Pancreas (tissue), 10 donors: Measurements from ENCODE around the gene ZNF511. TPM values are rescaled to one million over a fixed set of nuclear protein-coding genes. Genes with fewer than 3 reads are reported as not detected.
A peak's percentile ranks its signal among the peaks of the same experiment; 100 is the strongest.

Experiments used
- ATAC-seq, 4 donors: fragments of 200-7000 bp; cut with Tn5 transposase; one replicate each; pipeline versions ENCODE4 v1.8.0 to v1.9.1; 2020; ENCODE audit warnings: mild to moderate bottlenecking in 4 of 4, moderate library complexity in 4 of 4
- DNase-seq, 6 donors: peaks; one replicate each; pipeline ENCODE4 v3.0.0-alpha.2; 2020
- FAIRE-seq: peaks from 2 replicates; lab custom pipeline; 2012; peaks lifted over from hg19 to GRCh38; lab: Jason Lieb, UNC
- H3K27ac ChIP-seq, 4 donors: fragments of 200-600 bp; sonication (generic); 1 replicate in 3 of 4; 2 replicates in 1 of 4; pipeline versions ENCODE4 v1.5.0 to v1.8.0; 2020
- H3K27me3 ChIP-seq, 4 donors: fragments of 200-600 bp; one replicate each; pipeline ENCODE4 v1.8.0; 2021
- H3K36me3 ChIP-seq, 3 donors: fragments of 200-600 bp; sonication (generic) in 1 of 3; one replicate each; pipeline versions ENCODE4 v1.5.0 to v1.8.0; 2020 to 2021
- H3K4me1 ChIP-seq, 3 donors: fragments of 200-600 bp; one replicate each; pipeline ENCODE4 v1.8.0; 2021
- H3K4me3 ChIP-seq, 4 donors: fragments of 200-600 bp; sonication (generic) in 2 of 4; one replicate each; pipeline versions ENCODE4 v1.5.0 to v1.8.0; 2020 to 2021
- H3K9me3 ChIP-seq, 4 donors: fragments of 200-600 bp; one replicate each; pipeline ENCODE4 v1.8.0; 2021
- WGBS, 2 donors: extraction: QIAGEN DNeasy Blood & Tissue Kit; methylation state at CpG; one replicate each; pipeline ENCODE4 v1.1.7; 2013; 5-methylcytosine and 5-hydroxymethylcytosine counted together
- intact Hi-C, 3 donors: fragments of 100-400 bp; cut with DNase I; formaldehyde crosslinking; loops; one replicate each; pipeline versions ENCODE4 v1.11.1 to v1.14.2; 2022
- polyA plus RNA-seq, 2 donors: library from polyadenylated mRNA; stranded (reverse); fragments of 200-250 nt; gene quantifications; one replicate each; pipeline ENCODE4 v1.2.3, GENCODE V29; 2013
- total RNA-seq, 6 donors: library from RNA; stranded (reverse); fragmentation: NEBNext Ultra II Directional in 4 of 6; extraction: Animal tissue kit (Norgen Biotek cat#: 25700) in 4 of 6; gene quantifications; one replicate each; pipeline versions ENCODE4 v1.2.1 to v1.2.4, GENCODE V29; 2021 to 2023
- TF ChIP-seq, protein P1 (sequence below), 4 donors: fragments of 200-600 bp; sonication (generic) in 3 of 4; IDR thresholded peaks; one replicate each; pipeline versions ENCODE4 v1.5.0 to v1.8.0; 2021; ENCODE audit warnings: antibody characterized with exemption in 4 of 4
- donor health status: healthy with polysubstance abuse.
- donor health status: DM: no; HTN: no; CAD: no; lungs with moderate emphysema.
- donor health status: DM: no; HTN: no; CAD: no.
- donor health status: control.
- donor health status: control.
- donor health status: Bipolar disorder and iron deficiency.
- donor health status: DM: yes; HTN: yes; CAD: no.
- donor health status: DM: no; HTN: no; CAD: no.
- donor health status: DM: no; HTN: no; CAD: no.
- donor health status: DM: yes; HTN: yes; CAD: no.

ZNF511 gene, protein sequence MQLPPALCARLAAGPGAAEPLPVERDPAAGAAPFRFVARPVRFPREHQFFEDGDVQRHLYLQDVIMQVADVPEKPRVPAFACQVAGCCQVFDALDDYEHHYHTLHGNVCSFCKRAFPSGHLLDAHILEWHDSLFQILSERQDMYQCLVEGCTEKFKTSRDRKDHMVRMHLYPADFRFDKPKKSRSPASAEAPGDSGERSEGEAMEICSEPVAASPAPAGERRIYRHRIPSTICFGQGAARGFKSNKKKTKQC
- 10 to 100 TPM; 13.3 to 18.7 (median 16.3) TPM for total RNA-seq
- polyA plus RNA-seq = 10 to 100 TPM; 28.1 to 40.3 TPM

DNA sequence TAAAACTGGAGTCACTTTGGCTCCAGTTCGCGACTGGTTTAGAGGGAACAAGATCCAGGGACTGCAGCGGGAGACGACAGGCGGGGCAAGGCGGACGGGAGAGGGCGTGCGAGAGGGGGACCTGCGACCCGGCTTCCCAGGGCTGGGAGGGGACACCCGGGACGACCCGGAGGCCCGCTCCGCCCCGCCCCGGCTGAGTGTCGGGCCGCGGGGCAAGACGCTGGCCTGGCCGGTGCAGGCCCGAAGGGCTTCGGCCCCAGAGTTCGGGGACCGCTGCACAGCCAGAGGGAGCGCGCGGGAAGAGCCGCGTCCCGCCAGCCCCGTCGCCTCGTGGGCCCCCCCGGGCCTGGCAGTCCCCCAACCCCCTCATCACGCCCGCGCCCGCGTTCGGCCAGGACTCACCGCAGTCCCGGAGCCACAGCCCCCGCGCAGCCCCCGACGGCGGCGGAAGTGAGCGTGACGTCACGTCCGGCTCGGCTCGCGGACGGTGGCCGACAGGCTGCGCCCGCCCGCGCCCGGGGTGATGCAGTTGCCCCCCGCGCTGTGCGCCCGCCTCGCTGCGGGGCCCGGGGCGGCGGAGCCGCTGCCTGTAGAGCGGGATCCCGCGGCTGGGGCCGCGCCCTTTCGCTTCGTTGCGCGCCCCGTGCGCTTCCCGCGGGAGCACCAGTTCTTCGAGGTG lies at the start of gene ZNF511, which contains the start of gene TUBGCP2:
TSS of gene ZNF511 (plus strand) at position 494 of the 679 bp plus-strand sequence. CDS start at position 524, 30 bp downstream.
TSS of gene TUBGCP2 (minus strand) at position 452 of the 679 bp plus-strand sequence. CDS start 5,931 bp downstream, outside the sequence.
- TF ChIP-seq, protein P1, sequence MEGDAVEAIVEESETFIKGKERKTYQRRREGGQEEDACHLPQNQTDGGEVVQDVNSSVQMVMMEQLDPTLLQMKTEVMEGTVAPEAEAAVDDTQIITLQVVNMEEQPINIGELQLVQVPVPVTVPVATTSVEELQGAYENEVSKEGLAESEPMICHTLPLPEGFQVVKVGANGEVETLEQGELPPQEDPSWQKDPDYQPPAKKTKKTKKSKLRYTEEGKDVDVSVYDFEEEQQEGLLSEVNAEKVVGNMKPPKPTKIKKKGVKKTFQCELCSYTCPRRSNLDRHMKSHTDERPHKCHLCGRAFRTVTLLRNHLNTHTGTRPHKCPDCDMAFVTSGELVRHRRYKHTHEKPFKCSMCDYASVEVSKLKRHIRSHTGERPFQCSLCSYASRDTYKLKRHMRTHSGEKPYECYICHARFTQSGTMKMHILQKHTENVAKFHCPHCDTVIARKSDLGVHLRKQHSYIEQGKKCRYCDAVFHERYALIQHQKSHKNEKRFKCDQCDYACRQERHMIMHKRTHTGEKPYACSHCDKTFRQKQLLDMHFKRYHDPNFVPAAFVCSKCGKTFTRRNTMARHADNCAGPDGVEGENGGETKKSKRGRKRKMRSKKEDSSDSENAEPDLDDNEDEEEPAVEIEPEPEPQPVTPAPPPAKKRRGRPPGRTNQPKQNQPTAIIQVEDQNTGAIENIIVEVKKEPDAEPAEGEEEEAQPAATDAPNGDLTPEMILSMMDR (IDR thresholded peaks at IDR 0.05) = no peak
- Histone ChIP-seq H3K9me3 (no peaks in the 10 kb centered on the region), H3K27ac (peak within 1 kb of the TSS; percentile 93 to 98 (median 98)), H3K4me3 (peak within 1 kb of the TSS; percentile 87 to 97 (median 90)), H3K4me1 (peaks cover 10 to 20% (median 15%) of the 10 kb centered on the region in 3 donors), H3K27me3 (no peaks in the 10 kb centered on the region), H3K36me3 (peaks cover 0 to 11% (median 4%) of the 10 kb centered on the region in 3 donors)
- intact Hi-C loops = no loop called here
- 1% methylated on average over 71 to 89 of the region's 89 CpGs for WGBS, 2 donors
- peak; percentile 66 to 84 (median 83) for ATAC-seq
- peak; percentile 83 to 96 (median 90) for DNase-seq
- no peak for FAIRE-seq

DNA sequence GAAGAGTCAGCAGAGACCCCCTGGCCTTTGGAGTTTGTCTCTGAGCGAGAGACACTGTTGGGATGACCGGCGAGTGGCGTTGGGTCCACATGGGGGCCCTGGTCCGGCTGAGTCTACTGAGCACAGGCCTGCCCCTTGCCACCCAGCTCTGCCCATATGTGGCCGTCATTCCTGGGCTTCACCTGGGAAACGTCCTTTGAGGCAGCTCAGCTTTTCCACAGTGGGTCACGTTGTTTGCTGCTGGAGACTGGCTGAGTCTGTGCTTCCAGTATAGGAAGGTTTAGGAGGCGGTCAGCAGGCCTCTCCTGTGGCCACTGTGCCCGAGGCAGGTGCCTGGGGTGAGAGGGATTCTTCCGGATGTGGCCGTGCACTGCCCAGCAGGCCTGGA lies 49.1 kb upstream of the ZNF511 start:
- no peak for DNase-seq
- ATAC-seq = no peak
- WGBS, 2 donors = 81 to 89% methylated on average over 12 of the region's 12 CpGs
- TF ChIP-seq, protein P1 (IDR thresholded peaks at IDR 0.05) = no peak
- intact Hi-C loops = no loop called here
- Histone ChIP-seq H3K4me1 (peaks cover 0 to 26% (median 12%) of the 10 kb centered on the region in 3 donors), H3K9me3 (no peaks in the 10 kb centered on the region), H3K27ac (peak overlapping the region in 2 of 4 donors; percentile 41 to 50), H3K36me3 (no peaks in the 10 kb centered on the region), H3K27me3 (no peaks in the 10 kb centered on the region), H3K4me3 (no peak overlapping the region)
- no peak for FAIRE-seq

DNA sequence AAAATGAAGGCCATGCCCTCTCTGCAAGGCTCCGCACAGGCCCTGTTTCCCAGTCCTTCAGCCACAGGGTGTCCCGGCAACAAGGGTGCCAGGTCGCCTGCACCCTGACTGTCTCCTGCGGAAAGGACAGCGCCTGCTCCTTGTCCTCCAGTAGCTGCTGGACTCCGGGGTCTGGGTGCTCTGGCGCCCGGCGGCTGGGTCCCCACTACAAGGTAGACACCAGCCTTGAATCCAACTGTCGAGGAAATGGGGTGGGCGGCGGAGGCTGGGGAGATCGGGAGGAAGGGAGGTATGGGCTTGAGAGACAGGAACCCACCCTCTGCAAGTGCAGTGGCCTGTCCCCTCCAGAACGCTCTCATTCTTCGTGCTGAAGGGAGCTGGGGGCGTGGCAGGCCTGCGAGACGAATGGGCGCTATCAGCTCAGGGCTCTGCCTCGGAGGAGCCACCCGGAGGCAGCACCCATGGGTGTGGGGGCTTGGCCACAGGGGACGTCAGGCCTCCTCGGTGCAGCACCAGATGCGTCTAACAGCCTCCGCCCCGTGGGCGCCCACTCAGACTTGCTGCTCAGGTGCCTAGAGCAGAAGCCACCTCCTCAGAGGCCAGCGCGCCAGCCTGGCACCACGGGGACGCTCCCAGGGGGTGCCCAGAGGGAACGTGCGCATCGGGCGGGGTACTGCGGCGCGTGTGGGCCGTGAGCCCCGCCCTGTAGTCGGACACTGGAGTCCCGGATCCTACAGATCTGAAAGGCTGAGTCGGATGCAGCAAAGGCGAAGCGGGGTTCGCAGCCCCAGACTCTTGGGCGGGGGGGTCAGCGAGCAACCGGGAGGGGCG lies 47.6 kb upstream of the ZNF511 start:
- no peak for FAIRE-seq
- peak; percentile 24 to 55 (median 30) for ATAC-seq
- peak; percentile 54 to 89 (median 67) for DNase-seq
- TF ChIP-seq, protein P1 (IDR thresholded peaks at IDR 0.05) = no peak
- no peaks in the 10 kb centered on the region for H3K27me3 ChIP-seq
- peak overlapping the region; percentile 40 to 89 (median 70) for H3K4me3 ChIP-seq
- H3K9me3 ChIP-seq = no peaks in the 10 kb centered on the region
- peaks cover 0 to 26% (median 12%) of the 10 kb centered on the region in 3 donors for H3K4me1 ChIP-seq
- intact Hi-C loops = no loop called here
- peak overlapping the region in 3 of 4 donors; percentile 80 to 88 (median 83) for H3K27ac ChIP-seq
- 18 to 27% methylated on average over 36 to 50 of the region's 50 CpGs for WGBS, 2 donors
- H3K36me3 ChIP-seq = no peaks in the 10 kb centered on the region

DNA sequence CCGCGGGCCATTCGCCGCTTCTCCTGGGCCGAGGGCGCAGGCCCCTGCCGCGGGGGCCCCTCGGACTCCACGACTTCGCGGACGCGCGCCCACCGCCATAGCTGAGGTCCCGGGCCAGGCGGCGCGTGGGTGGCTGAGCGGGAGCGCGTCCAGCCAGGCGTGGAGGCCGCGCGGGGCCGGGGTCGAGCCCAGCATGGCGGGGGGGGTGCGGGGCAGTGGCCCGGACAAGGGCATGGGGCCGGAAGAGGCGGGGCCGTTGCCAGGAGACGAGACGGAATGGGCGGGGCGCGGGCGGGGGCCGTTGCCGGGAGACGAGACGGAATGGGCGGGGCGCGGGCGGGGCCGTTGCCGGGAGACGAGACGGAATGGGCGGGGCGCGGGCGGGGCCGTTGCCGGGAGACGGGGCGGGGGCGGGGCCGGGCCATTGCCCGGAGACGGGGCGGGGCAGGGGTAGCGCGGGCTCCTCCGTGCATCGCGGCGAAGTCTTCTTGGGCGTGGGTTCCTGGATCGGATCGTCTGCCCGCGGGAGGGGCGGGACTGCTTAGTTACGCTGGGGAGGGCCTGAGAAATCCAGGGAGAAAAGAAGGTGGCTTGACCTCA lies 46.9 kb upstream of the ZNF511 start:
- Histone ChIP-seq H3K36me3 (no peaks in the 10 kb centered on the region), H3K4me1 (peaks cover 0 to 26% (median 12%) of the 10 kb centered on the region in 3 donors), H3K27me3 (no peaks in the 10 kb centered on the region), H3K9me3 (no peaks in the 10 kb centered on the region), H3K27ac (peak overlapping the region in 3 of 4 donors; percentile 80 to 88 (median 83)), H3K4me3 (peak overlapping the region; percentile 40 to 89 (median 70))
- DNase-seq (peak; percentile 87 to 96 (median 94)), ATAC-seq (peak; percentile 65 to 83 (median 76)), FAIRE-seq (no peak)
- intact Hi-C loops = no loop called here
- TF ChIP-seq, protein P1 (IDR thresholded peaks at IDR 0.05) = no peak
- 1 to 2% methylated on average over 43 to 79 of the region's 79 CpGs for WGBS, 2 donors
